HepG2 (cell line): Measurements from ENCODE around the gene ROBO3.

Source experiments
- E2F2 ChIP-seq: sonication (generic); formaldehyde crosslinking; IDR thresholded peaks from 2 replicates; pipeline ENCODE4 v1.4.0; 2020; ENCODE audit warnings: missing genetic modification reagents, borderline replicate concordance
- MAF1 ChIP-seq: sonication (generic); formaldehyde crosslinking; IDR thresholded peaks from 2 replicates; pipeline ENCODE4 v1.5.0; 2020; ENCODE audit warnings: missing genetic modification reagents, borderline replicate concordance
- POLR2A ChIP-seq, 2 experiments: IDR thresholded peaks; 2 replicates each; pipeline ENCODE4 v1.6.1; 2011; ENCODE audit warnings: low read depth in 2 of 2, low read length in 2 of 2, mild to moderate bottlenecking in 1 of 2, moderate library complexity in 1 of 2; ENCODE audit not compliant: insufficient read depth in 1 of 2
- SOX6 ChIP-seq, 2 experiments: fragments of 450-650 bp in 1 of 2; sonication (generic) in 1 of 2; formaldehyde crosslinking in 1 of 2; IDR thresholded peaks; 2 replicates each; pipeline versions ENCODE4 v1.4.0 to v1.6.1; 2017 to 2020; ENCODE audit warnings: antibody characterized with exemption in 1 of 2, mild to moderate bottlenecking in 1 of 2, missing genetic modification reagents in 1 of 2
- TFAP4 ChIP-seq: sonication (generic); IDR thresholded peaks from 2 replicates; pipeline ENCODE4 v1.6.1; 2016; ENCODE audit warnings: low read depth, borderline replicate concordance
- ZNF12 ChIP-seq: sonication (generic); formaldehyde crosslinking; IDR thresholded peaks from 2 replicates; pipeline ENCODE4 v1.5.0; 2020; ENCODE audit warnings: missing genetic modification reagents
- ZNF24 ChIP-seq: fragments of 450-650 bp; IDR thresholded peaks from 2 replicates; pipeline ENCODE4 v1.6.1; 2017; ENCODE audit warnings: antibody characterized with exemption, mild to moderate bottlenecking
- ZNF350 ChIP-seq: sonication (generic); formaldehyde crosslinking; IDR thresholded peaks from 2 replicates; pipeline ENCODE4 v1.4.0; 2020; ENCODE audit warnings: mild to moderate bottlenecking, low read depth, missing genetic modification reagents, borderline replicate concordance
- TF ChIP-seq, protein P1 (sequence below), 2 experiments: IDR thresholded peaks; 2 replicates each; pipeline ENCODE4 v1.6.1; 2011 to 2012; ENCODE audit warnings: low read length in 2 of 2, borderline replicate concordance in 1 of 2, low read depth in 1 of 2, mild to moderate bottlenecking in 1 of 2, moderate library complexity in 1 of 2

GRCh38 chr11:124915541-124916369 is 50.5 kb downstream of the ROBO3 start:
- TF ChIP-seq ZNF24: no peak
- TF ChIP-seq POLR2A (IDR thresholded peaks at IDR 0.05; ENCODE audit: insufficient read depth in 1 of 2, low read depth in 2 of 2, low read length in 2 of 2): no peak
- no peak for TF ChIP-seq SOX6 (IDR thresholded peaks at IDR 0.05)
- no peak for TF ChIP-seq SOX6 (CRISPR knock-in tag; IDR thresholded peaks at IDR 0.05)
- TF ChIP-seq, protein P1, sequence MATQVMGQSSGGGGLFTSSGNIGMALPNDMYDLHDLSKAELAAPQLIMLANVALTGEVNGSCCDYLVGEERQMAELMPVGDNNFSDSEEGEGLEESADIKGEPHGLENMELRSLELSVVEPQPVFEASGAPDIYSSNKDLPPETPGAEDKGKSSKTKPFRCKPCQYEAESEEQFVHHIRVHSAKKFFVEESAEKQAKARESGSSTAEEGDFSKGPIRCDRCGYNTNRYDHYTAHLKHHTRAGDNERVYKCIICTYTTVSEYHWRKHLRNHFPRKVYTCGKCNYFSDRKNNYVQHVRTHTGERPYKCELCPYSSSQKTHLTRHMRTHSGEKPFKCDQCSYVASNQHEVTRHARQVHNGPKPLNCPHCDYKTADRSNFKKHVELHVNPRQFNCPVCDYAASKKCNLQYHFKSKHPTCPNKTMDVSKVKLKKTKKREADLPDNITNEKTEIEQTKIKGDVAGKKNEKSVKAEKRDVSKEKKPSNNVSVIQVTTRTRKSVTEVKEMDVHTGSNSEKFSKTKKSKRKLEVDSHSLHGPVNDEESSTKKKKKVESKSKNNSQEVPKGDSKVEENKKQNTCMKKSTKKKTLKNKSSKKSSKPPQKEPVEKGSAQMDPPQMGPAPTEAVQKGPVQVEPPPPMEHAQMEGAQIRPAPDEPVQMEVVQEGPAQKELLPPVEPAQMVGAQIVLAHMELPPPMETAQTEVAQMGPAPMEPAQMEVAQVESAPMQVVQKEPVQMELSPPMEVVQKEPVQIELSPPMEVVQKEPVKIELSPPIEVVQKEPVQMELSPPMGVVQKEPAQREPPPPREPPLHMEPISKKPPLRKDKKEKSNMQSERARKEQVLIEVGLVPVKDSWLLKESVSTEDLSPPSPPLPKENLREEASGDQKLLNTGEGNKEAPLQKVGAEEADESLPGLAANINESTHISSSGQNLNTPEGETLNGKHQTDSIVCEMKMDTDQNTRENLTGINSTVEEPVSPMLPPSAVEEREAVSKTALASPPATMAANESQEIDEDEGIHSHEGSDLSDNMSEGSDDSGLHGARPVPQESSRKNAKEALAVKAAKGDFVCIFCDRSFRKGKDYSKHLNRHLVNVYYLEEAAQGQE (IDR thresholded peaks at IDR 0.05; ENCODE audit: borderline replicate concordance in 1 of 2, low read depth in 1 of 2, low read length in 2 of 2): no peak
- TF ChIP-seq ZNF12 (CRISPR knock-in tag): no peak
- no peak for TF ChIP-seq E2F2 (CRISPR knock-in tag)
- no peak for TF ChIP-seq MAF1 (CRISPR knock-in tag)
- no peak for TF ChIP-seq TFAP4
- TF ChIP-seq ZNF350 (CRISPR knock-in tag): no peak
